NCI-H2196 (cell line): ENCODE results near the gene IQCF2.
"Not testable (repeated sequence)": the region's sequence is repeated elsewhere in the genome, so short reads cannot be mapped to it uniquely, and the experiment has no call there.

Source experiments
- DNase-seq: peaks from one replicate; lab custom pipeline; 2025; ENCODE audit not compliant: unreplicated experiment; lab: John Stamatoyannopoulos, UW

Gene IQCF2

DNA sequence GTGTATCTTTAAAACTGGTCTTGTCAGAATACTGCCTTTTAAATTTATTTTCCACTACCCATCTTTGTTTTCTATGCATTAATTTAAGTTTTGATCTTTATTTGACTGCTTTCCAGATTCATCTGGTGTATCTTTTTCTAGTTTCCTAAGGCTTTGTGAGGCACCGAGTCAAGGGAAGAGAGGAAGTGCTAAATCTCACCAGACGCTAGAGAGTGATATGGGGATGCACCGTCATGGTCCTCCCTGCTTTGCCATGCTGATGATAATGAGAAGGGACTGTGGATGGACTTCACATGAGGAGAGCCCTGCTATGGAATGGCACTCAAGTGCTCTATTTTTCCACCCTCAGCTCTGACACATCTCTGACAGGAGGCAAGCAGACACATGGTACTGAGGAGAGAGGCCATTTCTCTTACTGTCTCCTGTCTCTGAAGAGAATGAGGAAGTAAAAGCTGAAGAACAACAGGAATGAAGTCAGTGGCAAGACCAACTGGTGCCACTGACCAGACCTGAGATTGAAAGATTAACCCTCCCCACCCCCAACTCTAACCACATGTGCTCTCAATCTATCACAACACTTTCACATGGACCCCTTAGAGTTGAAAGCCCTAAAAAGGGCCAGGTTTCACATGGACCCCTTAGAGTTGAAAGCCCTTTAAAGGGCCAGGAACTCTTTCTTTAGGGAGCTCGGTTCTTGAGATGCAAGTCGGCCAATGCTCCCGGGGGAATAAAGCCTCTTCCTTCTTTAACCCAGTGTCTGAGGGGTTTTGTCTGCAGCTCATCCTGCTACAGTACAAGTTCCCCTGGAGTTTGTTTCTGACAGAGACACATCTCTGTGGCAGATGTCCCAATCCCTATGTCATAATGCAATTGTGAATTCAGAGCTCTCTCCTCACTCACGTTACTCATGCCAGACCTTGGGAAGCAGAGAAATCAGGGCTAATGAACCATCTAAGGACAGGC is at the start of gene IQCF2:
Gene IQCF2 (plus strand): TSS at position 913 of the 963 bp plus-strand sequence. CDS start 52 bp downstream, outside the sequence.
- no peak for DNase-seq

DNA sequence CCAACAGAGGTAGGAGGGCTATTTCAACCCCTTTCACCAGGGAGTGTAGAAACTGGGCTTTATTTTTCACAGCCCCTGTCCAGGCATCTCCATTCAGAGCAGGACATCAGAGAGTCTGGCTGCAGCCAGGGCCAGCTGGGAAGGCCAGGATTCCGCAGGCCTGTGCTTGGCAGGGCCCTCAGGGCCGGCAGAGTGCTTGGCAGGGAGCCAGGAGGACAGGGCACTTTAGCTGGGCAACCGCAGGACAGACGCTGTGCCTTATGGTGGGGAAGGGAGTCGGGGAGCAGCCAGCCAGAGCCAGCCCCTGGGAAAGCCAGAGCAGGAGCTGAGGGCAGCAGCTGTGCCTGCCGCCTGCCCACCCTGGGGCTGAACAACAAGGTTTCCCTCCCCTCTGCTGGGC is 47.9 kb upstream of the IQCF2 start:
- peak; percentile 2 for DNase-seq

DNA sequence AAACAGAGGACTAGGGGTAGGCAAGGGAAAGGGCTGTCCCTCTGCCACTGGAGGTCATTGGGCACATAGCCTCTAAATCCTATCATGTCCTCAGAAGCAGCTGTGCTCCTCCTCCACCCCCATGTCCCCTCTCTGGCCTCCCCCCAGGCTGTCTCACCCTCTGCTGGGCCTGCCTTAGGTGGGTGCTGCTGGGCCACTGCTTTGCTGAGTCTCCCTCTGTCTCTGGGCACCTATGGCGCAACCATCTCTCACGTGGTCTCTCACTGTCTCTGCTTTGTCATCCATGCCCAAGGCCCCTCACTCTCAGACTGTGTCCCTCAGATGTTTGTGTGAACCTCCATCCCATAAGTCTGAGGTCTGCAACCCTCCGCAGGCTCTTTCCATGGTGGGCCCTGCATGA is 47.4 kb upstream of the IQCF2 start:
- DNase-seq = no peak

DNA sequence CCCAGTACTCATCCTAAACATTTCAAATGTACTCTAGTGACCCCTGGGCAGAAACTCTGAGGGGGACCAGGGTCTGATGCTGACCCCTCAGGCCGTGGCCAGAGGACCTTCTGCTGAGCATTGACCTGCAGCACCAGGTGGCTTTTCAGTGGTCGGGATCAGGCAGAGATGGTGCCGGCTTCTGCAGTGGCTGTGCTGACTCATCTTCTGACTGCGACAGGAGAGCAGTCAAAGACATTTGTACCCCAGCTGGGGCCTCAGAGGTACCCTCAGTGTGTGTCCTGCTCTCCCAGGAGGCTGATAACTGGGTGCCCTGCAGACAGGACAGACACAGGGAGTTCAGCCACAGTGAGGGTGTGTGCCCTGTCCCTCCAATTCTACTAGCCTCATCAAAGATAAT is 45.8 kb upstream of the IQCF2 start:
- no peak for DNase-seq

DNA sequence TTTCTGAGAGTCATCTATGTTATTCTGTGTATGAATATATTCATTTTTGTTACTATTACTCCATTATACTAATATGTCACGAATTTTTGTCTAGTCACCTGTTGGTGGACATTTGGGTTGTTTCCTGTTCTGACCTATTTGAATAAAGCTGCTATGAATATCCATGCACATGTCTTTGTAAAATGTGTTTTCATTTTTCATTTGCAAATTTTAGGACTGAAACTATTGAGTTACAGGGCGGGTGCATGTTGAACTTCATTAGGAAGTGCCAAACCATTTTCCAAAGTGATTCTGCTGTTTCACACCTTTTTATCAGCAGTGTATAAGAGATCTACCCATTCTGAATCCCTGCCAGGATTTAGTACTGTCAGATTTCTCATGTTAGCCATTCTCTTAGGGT is 44.7 kb upstream of the IQCF2 start:
- no peak for DNase-seq

DNA sequence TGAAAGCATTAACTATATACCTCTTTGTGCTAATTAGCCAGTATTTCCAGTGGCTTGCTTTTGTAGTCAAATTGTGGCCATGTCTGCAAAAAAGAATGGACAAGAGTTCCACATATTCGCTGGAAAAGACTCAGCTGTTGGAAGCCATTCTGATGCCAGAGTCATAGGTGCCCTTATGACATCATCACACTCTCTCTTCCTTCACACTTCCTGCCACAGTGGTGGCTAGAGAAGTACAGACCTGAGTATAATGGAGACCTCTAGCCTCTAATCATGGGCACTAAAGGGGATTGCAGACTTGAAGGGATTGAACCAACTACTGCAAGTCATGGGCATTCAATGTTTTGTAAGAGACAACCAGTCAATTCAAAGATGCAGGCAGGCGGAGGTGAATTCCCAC is 44.0 kb upstream of the IQCF2 start:
- DNase-seq = no peak

DNA sequence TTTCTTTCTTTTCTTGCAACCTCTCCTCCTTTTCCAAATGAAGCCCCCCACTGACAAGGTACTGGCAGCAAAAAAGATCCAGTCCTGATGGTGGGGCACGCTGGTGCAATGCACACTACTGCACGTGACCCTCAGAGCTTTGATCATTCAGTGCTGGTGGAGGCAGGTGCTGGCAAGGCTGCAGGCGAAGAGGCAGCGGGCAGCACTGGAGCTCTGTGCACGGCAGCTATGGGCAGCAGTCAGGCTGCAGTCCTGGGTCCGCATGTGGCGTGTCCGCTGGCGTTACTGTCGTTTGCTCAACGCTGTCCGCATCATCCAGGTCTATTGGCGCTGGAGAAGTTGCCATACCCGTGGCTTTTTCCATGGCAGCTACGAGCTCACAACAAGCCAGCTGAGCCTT is 42.3 kb upstream of the IQCF2 start:
- DNase-seq = no peak

DNA sequence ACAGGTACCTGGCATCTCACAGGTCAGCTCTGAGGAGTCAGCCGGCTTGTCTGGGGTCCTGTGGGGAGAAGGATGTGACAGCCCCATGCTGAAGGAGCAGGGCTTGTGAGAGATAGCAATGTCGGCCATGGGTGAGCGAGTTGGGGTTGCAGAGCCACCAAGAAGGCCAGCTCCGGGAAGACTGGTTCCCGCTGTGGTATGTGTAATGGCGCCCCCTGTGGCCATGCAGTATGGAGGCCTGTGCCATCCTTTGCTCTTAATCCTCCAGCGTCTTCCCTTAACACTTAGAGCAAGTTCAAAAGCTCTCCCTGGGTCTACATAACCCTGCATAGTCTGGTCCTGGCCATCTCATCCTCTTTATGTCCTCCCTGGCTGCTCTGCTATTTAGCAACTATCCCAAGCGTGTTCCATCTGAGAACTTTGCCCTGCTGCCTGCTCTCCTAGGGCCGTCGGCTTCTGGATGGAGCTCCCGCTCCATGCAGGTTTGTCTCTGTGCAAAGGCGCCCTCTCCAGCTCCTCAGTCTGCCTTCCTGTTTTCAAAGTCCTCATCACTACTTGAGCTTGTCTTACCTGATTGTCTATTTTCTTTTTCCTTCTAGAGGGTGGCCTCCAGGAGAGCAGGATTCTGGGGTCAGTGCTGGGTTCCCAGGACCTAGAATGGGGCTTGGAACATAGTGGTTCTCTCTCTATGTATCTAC is 41.6 kb upstream of the IQCF2 start:
- DNase-seq = no peak

DNA sequence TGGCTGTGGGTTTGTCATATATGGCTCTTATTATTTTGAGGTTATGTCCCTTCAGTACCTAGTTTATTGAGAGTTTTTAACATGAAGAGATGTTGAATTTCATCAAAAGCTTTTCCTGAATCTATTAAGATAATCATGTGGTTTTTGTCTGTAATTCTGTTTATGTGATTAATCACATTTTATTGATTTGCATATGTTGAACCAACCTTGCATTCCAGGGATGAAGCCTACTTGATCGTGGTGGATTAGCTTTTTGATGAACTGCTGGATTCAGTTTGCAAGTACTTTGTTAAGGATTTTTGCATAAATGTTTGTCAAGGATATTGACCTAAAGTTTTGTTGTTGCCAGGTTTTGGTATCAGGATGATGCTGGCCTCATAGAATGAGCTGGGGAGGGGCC is 33.1 kb upstream of the IQCF2 start:
- DNase-seq = no peak

DNA sequence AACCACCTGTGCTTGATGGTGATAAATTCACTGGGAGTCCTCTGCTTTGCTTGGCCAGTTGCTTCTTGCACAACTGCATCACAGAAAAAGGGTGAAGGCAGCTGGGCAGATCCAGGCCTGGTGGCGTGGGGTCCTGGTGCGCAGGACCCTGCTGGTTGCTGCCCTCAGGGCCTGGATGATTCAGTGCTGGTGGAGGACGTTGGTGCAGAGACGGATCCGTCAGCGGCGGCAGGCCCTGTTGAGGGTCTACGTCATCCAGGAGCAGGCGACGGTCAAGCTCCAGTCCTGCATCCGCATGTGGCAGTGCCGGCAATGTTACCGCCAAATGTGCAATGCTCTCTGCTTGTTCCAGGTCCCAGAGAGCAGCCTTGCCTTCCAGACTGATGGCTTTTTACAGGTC is 31.1 kb upstream of the IQCF2 start:
- DNase-seq = no peak

DNA sequence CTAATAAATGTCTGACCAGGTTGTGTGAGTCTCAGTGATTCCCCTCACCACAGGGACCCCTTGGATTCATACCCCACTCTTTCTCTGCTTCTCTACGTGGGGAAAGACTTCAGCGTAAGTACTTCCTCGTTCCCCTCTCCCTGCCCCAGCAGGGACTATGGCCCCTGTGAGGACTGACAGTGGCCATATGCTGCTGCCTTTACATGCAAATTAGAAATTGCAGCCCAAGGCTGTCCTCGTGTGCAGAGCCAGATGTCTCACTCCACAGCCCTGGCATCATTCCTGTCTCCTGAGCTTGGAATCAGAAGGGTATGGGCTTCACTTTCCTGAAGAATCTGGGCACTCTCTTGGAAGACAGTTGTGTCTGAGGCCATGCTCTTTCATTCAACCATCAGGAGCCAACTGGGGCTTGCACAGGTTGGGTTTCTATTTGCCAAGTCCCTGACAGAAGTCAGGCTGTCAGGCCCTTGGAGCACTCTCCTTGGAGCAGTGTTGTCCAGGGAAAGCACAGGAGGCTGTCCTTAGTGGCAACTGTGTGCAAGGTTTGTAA is 30.5 kb upstream of the IQCF2 start:
- DNase-seq = no peak

DNA sequence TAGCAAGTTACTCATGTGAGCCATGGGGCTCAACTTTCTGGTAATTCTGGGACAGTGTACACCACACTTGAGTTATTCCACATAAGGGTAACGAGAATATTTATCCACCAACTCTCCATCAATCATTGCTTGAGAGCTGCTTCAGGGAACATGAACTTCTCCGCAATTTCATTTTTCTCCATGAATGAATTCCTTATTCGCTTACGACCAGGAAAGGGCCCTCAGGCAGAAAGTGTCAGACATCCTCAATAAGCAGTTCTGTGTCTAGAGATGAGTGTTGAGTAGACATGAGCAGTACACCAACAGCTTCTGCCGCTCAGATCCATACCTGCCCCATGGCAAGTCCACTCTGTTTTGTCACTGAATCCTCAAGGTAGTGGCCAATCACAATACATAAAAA is 24.8 kb upstream of the IQCF2 start:
- DNase-seq = no peak

DNA sequence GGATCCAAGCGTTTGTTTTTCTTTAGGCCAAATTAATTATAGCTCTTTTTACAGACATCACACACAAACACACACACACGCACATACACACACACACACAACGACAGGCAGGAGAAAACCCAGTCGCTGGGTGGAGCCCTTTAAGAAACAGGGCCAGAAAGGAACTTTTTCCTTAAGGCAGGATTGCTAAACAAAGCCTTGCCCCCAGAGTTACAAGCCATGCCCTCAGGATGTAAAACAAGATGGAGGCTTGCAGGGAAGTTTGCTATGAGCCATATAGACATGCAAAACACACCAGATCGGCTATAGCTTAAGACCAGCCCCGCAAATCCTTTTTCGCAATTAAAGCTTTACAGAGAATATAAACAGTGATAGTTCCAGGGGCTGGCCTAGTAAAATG is 16.3 kb upstream of the IQCF2 start:
- DNase-seq = no peak

DNA sequence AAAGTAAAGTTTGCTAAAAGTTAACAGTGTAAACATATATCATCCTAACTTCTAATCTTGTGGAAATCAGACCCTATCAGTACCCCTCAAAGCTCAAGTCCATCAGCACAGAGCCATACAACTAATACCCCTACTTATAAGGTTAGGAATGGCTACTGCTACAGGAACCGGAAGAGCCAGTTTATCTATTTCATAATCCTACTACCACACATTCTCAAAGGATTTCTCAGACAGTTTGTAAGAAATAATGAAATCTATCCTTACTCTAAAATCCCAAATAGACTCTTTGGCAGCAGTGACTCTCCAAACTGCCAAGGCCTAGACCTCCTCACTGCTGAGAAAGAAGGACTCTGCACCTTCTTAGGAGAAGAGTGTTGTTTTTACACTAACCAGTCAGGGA is 6.0 kb upstream of the IQCF2 start:
- DNase-seq = not testable (repeated sequence)

DNA sequence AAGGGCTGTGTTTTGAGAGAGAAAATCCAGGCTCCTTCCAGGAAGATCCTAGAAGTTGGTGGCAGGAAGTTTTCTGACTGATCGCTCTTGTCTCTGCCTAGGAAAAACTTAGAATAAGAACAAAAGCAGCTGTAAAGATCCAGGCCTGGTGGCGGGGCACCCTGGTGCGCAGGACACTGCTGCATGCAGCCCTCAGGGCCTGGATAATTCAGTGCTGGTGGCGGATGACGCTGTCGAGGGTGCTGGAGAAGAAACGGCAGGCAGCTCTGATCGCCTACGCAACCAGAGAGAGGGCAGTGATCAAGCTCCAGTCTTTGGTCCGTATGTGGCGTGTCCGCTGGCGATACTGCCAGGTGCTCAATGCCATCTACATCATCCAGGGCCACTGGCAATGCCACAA is 1.5 kb downstream of the IQCF2 start:
- no peak for DNase-seq

DNA sequence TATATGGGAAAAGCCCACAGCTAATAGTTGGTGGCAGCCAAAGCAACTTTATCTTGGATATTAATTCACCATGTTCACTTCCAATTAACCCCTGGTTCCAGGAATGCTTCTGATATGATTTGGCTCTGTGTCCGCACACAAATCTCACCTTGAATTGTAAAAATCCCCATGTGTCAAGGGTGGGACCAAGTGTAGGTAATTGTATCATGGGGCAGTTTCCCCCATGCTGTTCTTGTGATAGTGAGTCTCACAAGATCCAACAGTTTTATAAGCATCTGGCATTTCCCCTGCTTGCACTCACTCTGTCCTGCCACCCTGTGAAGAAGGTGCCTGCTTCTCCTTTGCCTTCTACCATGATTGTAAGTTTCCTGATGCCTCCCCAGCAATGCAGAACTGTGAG is 7.5 kb downstream of the IQCF2 start:
- DNase-seq = not testable (repeated sequence)

DNA sequence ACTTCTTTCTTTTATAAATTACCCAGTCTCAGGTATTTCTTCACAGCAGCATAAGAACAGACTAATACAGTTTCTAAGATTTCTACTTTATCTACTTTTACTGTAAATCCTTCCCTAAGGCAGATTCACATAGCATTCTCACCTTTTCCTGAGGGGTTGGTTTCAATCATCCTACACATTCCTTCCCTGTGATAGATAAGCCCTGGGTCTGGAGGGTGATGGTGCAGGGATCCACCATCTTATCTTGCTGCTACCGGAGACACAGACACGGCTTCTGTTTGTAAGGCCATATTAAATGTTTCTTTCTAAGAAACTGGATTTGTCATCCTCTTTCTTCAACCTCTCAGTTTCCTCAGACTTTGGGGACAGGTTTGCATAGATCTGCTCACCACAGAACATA is 7.9 kb downstream of the IQCF2 start:
- DNase-seq = no peak

DNA sequence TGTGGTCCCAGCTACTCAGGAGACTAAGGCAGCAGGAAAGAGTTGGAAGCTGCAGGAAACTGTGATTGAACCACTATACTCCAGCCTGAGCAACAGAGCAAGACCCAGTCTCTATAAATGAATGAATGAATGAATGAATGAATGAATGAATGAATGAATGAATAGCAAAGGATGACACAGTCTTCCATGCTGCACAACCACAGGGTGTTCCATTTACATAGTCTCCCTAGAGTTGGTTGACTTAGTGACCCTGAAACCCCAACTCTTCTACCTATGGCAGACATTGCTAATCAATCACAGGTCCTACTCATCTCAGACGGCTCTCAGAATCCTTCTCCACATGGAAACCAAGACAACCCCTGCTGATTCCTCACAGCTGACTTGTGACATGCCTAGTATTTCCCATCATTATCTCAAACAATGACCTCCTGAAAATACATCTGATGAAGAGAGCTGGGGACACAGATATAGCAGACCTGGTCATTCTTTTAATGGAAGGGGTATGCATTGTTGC is 11.9 kb downstream of the IQCF2 start:
- no peak for DNase-seq

DNA sequence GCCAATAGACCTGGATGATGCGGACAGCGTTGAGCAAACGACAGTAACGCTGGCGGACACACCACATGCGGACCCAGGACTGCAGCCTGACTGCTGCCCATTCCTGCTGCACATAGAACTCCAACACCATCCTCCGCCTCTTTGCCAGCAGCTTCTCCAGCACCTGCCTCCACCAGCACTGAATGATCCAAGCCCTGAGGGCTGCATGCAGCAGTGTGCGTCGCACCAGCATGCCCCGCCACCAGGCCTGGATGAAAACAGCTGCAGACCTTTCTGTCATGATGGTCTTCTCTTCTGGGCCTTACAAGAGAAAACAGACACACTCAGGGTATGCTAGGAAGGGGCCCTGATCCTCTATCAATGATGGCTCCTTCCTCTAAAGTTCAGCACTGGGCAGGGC is 12.5 kb downstream of the IQCF2 start:
- DNase-seq = no peak

DNA sequence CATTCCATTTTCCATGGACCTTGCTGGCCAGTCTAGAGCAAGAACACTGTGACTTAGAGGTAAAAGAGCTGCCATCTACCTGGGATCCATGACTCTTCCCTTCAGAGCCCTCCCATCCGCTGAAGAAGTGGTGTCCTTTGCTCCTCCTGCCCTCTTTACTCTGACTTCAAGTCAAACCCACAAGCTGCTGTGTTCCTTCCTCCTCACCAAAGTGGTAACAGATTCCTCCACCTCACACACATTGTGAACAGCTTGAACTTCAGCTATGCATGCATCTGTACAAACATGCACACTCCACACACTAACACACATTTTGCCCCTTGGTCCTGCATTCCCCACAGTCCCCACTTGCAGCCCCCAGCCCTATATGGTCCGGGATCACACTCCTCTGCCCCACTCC is 13.0 kb downstream of the IQCF2 start:
- DNase-seq = no peak

DNA sequence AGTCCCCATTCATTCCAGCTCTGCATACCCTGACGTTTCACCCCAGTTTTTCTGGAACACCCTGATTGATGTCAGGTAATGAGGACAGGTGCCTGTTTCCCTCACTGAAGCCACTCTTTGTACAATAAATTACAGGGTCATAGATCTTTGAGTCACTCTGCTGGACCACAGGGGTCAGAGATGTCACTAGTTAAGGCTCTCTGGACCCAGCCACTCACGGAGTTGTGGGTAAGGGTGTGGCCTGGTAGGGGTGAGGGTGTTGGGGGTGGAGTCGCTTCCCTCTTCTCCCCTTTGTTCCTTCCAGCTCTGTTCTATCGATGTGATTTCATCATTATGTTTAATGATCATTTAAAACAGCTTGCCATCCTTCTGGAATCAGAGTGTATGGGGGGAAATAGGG is 13.5 kb downstream of the IQCF2 start:
- DNase-seq = no peak

DNA sequence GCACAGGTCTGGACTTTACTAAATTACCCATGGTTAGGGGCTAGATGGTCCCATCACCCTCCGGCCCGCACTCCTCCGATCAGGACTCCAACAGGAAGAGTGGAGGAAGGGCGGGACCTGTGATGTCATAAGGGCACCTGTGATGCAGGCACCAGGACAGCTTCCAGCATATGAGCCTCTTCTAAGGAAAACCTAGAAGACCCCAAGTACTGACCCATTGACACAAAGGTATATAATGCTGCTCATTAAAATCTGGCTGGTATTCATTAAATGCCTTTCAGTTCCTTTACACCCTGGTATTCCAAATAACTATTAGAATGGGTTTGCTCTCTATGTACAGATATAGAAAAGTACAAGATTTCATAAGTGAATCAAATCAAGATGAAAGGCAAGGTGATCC is 14.1 kb downstream of the IQCF2 start, which contains the start of gene IQCF5:
Gene IQCF5 (minus strand): TSS at position 101 of the 400 bp plus-strand sequence. CDS start 70 bp downstream, at position 31.
- no peak for DNase-seq
